Body of pancreas (tissue), 4 donors: ENCODE data around the gene SLC25A44.

Experiments
- CTCF ChIP-seq, 7 experiments: fragments of 450-650 bp in 4 of 7; fragments of 200-600 bp in 3 of 7; sonication (generic) in 3 of 7; IDR thresholded peaks; one replicate each; pipeline ENCODE4 v1.5.1; 2016 to 2019; ENCODE audit warnings: antibody characterized with exemption in 7 of 7
- POLR2A ChIP-seq, 3 donors: fragments of 450-650 bp; IDR thresholded peaks; one replicate each; pipeline ENCODE4 v1.6.1; 2016; ENCODE audit warnings: antibody characterized with exemption in 3 of 3, mild to moderate bottlenecking in 2 of 3

GRCh38 chr1:156195853-156196252, 1.9 kb downstream of the SLC25A44 start:
- TF ChIP-seq CTCF (IDR thresholded peaks at IDR 0.05) (no peak), POLR2A (IDR thresholded peaks at IDR 0.05) (no peak)
